Small intestine (tissue), 7 donors: Measurements from ENCODE around the gene DIAPH3. TPM values are rescaled to one million over a fixed set of nuclear protein-coding genes. Genes with fewer than 3 reads are reported as not detected.

Experiments used
- DNase-seq, 2 donors: peaks; one replicate each; pipeline versions ENCODE4 v3.0.0 to v3.0.0-alpha.2; 2013
- FAIRE-seq: peaks from 2 replicates; lab custom pipeline; 2012; peaks lifted over from hg19 to GRCh38; lab: Jason Lieb, UNC
- H3K27ac ChIP-seq, 3 donors: one replicate each; pipeline ENCODE4 v1.5.1; 2013; ENCODE audit warnings: low read length in 2 of 3, mild to moderate bottlenecking in 2 of 3, control low read depth in 1 of 3, inconsistent platforms in 1 of 3, low read depth in 1 of 3, moderate library complexity in 1 of 3
- H3K27me3 ChIP-seq, 3 donors: one replicate each; pipeline ENCODE4 v1.6.1; 2013; ENCODE audit warnings: low read length in 3 of 3, inconsistent platforms in 1 of 3; ENCODE audit not compliant: control insufficient read depth in 3 of 3, insufficient read depth in 3 of 3
- H3K36me3 ChIP-seq, 3 donors: one replicate each; pipeline ENCODE4 v1.6.1; 2013; ENCODE audit warnings: low read length in 3 of 3, inconsistent platforms in 1 of 3, low read depth in 1 of 3, mild to moderate bottlenecking in 1 of 3, moderate library complexity in 1 of 3; ENCODE audit not compliant: control insufficient read depth in 3 of 3, insufficient read depth in 2 of 3
- H3K4me1 ChIP-seq, 3 donors: one replicate each; pipeline ENCODE4 v1.6.1; 2013; ENCODE audit warnings: low read length in 2 of 3, inconsistent platforms in 1 of 3, low read depth in 1 of 3, mild to moderate bottlenecking in 1 of 3, moderate library complexity in 1 of 3; ENCODE audit not compliant: control insufficient read depth in 3 of 3, insufficient read depth in 2 of 3
- H3K4me3 ChIP-seq, 3 donors: one replicate each; pipeline ENCODE4 v1.5.1; 2013; ENCODE audit warnings: low read length in 3 of 3, control low read depth in 1 of 3, inconsistent platforms in 1 of 3, low read depth in 1 of 3, mild to moderate bottlenecking in 1 of 3, moderate library complexity in 1 of 3
- H3K9me3 ChIP-seq, 2 donors: one replicate each; pipeline ENCODE4 v1.6.1; 2013; ENCODE audit warnings: low read depth in 1 of 2, low read length in 1 of 2; ENCODE audit not compliant: control insufficient read depth in 2 of 2, insufficient read depth in 1 of 2
- WGBS, 3 donors: extraction: QIAGEN DNeasy Blood & Tissue Kit; methylation state at CpG; one replicate each; pipeline ENCODE4 v1.1.7; 2013; 5-methylcytosine and 5-hydroxymethylcytosine counted together
- polyA plus RNA-seq, 4 donors: library from polyadenylated mRNA; stranded (reverse) in 3 of 4; unstranded in 1 of 4; fragments of 200-250 nt in 3 of 4; fragments of 120-200 nt in 1 of 4; gene quantifications; one replicate each; pipeline versions ENCODE4 v1.2.1 to v1.2.3, GENCODE V29; 2013
- donor health status: healthy with polysubstance abuse.
- donor health status: control.
- donor health status: control.
- donor health status: Bipolar disorder and iron deficiency.
- donor health status: healthy.

DIAPH3 gene
- polyA plus RNA-seq, 4 donors, result 0.67 to 4.2 (median 3.1) TPM

DNA sequence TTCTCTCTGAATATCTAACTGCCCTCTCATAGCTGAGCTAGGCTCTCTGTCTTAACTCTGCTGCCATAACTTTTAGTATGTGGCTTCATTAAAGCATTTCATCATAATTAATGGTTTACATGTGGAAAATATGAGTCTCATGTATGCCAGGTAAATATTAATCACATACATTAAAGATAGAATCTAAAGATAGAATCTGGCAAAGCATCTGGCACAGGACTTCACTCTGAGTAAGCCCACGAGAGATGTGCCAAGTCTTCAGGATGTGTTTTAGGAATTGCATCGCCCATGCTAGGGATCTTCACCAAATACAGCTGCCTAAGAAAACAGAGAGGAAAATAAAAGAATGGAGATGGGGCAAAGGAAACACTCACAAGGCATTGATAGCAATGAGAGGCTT, 285.8 kb downstream of the DIAPH3 start:
- DNase-seq (no peak), FAIRE-seq (no peak)
- no peaks in the 10 kb centered on the region for H3K27me3 ChIP-seq
- no peaks in the 10 kb centered on the region for H3K36me3 ChIP-seq
- no peaks in the 10 kb centered on the region for H3K4me1 ChIP-seq
- H3K9me3 ChIP-seq, result no peaks in the 10 kb centered on the region
- no peak overlapping the region for H3K4me3 ChIP-seq
- H3K27ac ChIP-seq, result no peak overlapping the region
- WGBS, 3 donors, result 78 to 97% (median 91%) methylated on average over 2 of the region's 2 CpGs

DNA sequence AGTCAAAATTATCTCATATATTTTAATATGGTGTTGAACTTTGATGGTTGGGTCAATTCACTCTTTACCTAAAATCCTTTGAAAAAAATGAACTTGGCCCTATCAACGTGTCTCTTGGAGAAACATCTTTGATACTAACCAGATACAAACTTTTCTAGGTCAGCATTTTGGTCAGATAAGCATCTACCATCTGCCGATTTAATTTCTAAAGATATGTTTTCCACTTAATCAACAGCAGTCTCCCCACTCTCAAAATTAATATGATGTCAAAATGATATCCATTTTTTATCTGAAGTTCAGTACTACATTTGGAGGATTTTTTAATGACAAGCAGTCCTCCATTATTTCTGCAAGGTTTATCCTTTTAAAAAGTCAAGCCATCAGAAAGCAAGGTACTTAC, 288.8 kb downstream of the DIAPH3 start:
- no peaks in the 10 kb centered on the region for H3K27me3 ChIP-seq
- FAIRE-seq, result no peak
- no peaks in the 10 kb centered on the region for H3K36me3 ChIP-seq
- H3K27ac ChIP-seq, result no peak overlapping the region
- no peak overlapping the region for H3K4me3 ChIP-seq
- no peaks in the 10 kb centered on the region for H3K9me3 ChIP-seq
- WGBS, 3 donors, result 77 to 97% (median 84%) methylated on average over 2 of the region's 2 CpGs
- no peak for DNase-seq
- no peaks in the 10 kb centered on the region for H3K4me1 ChIP-seq

DNA sequence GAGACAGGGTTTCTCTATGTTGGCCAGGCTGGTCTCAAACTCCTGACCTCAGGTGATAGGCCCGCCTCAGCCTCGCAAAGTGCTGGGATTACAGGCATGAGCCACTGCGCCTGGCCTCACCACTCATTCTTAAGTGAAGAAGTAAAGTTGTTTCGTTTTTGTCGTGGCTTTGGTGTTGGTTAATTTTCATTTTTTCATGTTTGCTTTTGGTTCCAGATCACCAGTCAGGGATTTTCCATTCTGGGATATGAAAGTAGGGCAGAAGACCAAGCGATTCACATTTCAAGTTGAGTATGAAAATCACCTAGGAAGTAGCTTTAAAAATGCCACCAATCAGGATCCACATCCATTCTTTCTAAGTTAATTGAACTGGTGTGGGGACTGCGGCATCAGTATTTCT, 289.9 kb downstream of the DIAPH3 start:
- WGBS, 3 donors, result 92 to 98% (median 96%) methylated on average over 7 of the region's 7 CpGs
- FAIRE-seq, result no peak
- DNase-seq, result no peak
- H3K4me3 ChIP-seq, result no peak overlapping the region
- no peaks in the 10 kb centered on the region for H3K4me1 ChIP-seq
- no peaks in the 10 kb centered on the region for H3K9me3 ChIP-seq
- H3K27me3 ChIP-seq, result no peaks in the 10 kb centered on the region
- H3K27ac ChIP-seq, result no peak overlapping the region
- no peaks in the 10 kb centered on the region for H3K36me3 ChIP-seq

DNA sequence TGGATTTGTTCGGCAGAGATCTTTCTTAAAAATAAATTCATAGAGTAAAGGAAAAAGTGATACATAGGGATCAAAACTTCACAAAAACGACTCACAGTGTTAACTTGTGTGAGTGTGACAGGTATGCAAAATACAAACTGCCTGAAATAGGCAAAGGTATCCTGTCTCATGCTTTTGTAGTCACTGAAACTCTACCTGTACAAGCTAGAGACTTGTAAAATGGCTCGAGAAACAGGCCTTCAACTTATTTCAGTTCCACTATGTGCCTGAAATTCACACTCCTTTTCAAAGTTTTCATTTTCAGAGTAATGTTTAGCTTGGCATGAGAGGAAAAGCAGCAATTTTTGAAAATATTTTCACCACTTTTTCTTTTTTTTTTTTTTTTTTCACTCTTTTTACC, 290.4 kb downstream of the DIAPH3 start:
- H3K9me3 ChIP-seq, result no peaks in the 10 kb centered on the region
- no peak overlapping the region for H3K27ac ChIP-seq
- WGBS, 3 donors, result 80 to 91% (median 89%) methylated on average over 3 of the region's 3 CpGs
- no peaks in the 10 kb centered on the region for H3K27me3 ChIP-seq
- H3K4me3 ChIP-seq, result no peak overlapping the region
- no peaks in the 10 kb centered on the region for H3K4me1 ChIP-seq
- H3K36me3 ChIP-seq, result no peaks in the 10 kb centered on the region
- no peak for FAIRE-seq
- no peak for DNase-seq

DNA sequence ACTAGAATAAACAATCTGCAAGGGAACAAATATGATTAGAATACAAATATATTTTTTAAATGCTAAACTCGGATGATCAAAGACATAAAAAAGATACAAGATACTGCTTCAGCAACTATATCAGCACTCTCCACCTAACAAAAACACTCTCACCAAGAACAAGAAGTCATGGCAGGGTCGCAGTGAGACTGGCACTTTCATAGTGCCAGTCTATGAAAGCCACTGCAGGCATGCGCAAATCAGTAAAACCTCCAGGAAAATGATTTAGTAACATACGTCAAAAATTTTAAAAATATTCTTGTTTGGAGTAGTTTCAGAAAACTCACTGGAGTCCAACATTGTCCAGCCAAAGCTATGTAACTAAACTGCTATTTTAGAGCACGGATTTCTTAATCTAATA, 295.9 kb downstream of the DIAPH3 start:
- Histone ChIP-seq H3K4me1 (no peaks in the 10 kb centered on the region), H3K36me3 (no peaks in the 10 kb centered on the region), H3K9me3 (no peaks in the 10 kb centered on the region), H3K4me3 (no peak overlapping the region), H3K27ac (no peak overlapping the region), H3K27me3 (no peaks in the 10 kb centered on the region)
- FAIRE-seq (no peak), DNase-seq (no peak)
- 84 to 96% (median 90%) methylated on average over 5 of the region's 5 CpGs for WGBS, 3 donors

DNA sequence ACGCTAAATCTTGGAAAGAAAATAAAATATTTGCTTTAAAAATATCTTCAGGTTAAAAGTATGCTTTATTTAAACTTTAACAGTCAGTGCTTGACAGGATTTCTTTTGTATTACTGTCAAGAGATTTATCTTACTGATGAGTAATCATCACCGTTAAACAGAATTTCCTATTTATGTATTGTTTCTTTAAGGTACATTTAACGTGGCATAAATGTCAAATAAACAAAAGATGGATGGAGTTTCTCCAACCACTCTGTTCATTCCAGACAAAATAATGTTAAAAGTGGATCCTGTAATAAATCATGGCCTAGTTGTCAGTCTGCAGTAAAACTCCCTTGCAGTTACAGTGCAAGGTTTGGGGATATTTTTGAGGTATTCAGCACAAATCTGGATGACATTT, 298.3 kb downstream of the DIAPH3 start:
- H3K27ac ChIP-seq, result no peak overlapping the region
- DNase-seq, result no peak
- no peaks in the 10 kb centered on the region for H3K4me1 ChIP-seq
- no peak for FAIRE-seq
- WGBS, 3 donors, result 44 to 65% (median 53%) methylated on average over 3 of the region's 3 CpGs
- no peaks in the 10 kb centered on the region for H3K36me3 ChIP-seq
- H3K27me3 ChIP-seq, result no peaks in the 10 kb centered on the region
- no peaks in the 10 kb centered on the region for H3K9me3 ChIP-seq
- no peak overlapping the region for H3K4me3 ChIP-seq

DNA sequence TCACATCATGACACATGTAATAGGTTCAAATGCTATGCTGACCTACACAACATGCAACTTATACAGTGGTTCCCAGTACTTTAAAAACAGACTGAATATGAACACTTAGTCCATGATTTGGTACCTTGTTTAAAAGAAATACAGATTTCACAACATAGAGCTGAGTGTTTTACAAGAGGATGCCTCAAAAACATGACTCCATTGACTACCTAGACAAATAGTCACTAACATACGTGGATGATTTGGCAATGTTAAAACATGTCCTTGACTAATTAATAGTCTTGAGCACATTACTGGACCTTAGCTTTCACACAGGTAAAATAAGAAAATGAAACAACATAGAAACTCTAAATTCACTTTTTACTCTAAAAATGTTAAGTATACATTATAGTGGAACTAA, 300.1 kb downstream of the DIAPH3 start:
- WGBS, 3 donors, result 90 to 97% (median 94%) methylated on average over 1 of the region's 1 CpG
- Histone ChIP-seq H3K36me3 (no peaks in the 10 kb centered on the region), H3K9me3 (no peaks in the 10 kb centered on the region), H3K27ac (no peak overlapping the region), H3K27me3 (no peaks in the 10 kb centered on the region), H3K4me3 (no peak overlapping the region), H3K4me1 (no peaks in the 10 kb centered on the region)
- FAIRE-seq, result no peak
- DNase-seq, result no peak

DNA sequence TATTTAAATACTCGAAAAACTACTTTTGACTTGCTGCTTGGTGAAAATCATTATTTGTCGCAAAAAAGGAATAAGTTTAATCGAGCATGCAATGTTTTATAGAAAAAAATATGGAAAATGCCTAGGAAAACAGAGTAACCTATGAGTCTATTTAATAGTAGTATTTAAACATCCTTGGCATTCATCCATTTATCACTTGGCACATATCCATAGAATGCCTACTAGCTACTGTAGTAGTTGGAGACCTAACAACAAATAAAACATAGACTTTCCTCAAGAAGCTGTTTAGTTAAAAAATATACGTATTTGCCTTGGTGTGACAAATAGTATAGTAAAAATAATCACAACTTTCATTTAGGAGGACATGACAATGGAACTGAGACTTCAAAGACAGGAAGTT, 302.1 kb downstream of the DIAPH3 start:
- H3K27ac ChIP-seq, result no peak overlapping the region
- no peaks in the 10 kb centered on the region for H3K4me1 ChIP-seq
- H3K9me3 ChIP-seq, result no peaks in the 10 kb centered on the region
- FAIRE-seq (no peak), DNase-seq (no peak)
- 89 to 96% (median 95%) methylated on average over 4 of the region's 4 CpGs for WGBS, 3 donors
- H3K36me3 ChIP-seq, result no peaks in the 10 kb centered on the region
- H3K27me3 ChIP-seq, result no peaks in the 10 kb centered on the region
- no peak overlapping the region for H3K4me3 ChIP-seq

DNA sequence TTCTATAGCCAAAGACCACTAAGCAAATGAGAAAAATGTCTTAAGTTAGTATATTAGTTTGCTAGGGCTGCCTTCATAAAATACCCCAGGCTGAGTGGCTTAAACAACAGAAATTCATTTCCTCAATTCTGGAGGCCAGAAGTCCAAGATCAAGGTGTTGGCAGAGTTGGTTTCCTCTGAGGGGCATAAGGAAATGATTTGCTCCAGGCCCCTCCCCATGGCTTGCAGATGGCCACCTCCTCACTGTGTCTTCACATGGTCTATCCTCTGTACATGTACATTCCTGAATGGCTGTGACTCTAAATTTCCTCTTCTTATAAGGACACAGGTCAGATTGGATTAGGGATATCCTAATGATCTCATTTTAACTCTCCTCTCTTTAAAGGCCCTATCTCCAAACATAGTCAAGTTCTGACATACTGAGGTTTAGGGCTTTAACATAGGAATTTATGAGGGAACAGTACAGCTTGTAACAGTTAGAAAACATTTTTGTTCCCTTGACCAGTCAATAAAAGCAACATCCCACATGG, 307.4 kb downstream of the DIAPH3 start:
- no peak for FAIRE-seq

More for the DNA sequence above, 307.4 kb downstream of the DIAPH3 start:
- Histone ChIP-seq H3K9me3 (no peaks in the 10 kb centered on the region), H3K27ac (no peak overlapping the region), H3K4me1 (no peaks in the 10 kb centered on the region), H3K36me3 (no peaks in the 10 kb centered on the region), H3K4me3 (no peak overlapping the region), H3K27me3 (no peaks in the 10 kb centered on the region)
- DNase-seq, result peak in 1 of 2 donors; percentile 36
